ENCODE results near the gene MAP3K6. TPM values are rescaled to one million over a fixed set of nuclear protein-coding genes. Genes with fewer than 3 reads are reported as not detected.
"Not testable (repeated sequence)": the region's sequence is repeated elsewhere in the genome, so short reads cannot be mapped to it uniquely, and the experiment has no call there.

MAP3K6 gene
- 15.2 and 18.8 TPM in 2 replicates for total RNA-seq (2014; rRNA removed; shearing (Covaris generic); ENCODE audit: low replicate concordance)

DNA sequence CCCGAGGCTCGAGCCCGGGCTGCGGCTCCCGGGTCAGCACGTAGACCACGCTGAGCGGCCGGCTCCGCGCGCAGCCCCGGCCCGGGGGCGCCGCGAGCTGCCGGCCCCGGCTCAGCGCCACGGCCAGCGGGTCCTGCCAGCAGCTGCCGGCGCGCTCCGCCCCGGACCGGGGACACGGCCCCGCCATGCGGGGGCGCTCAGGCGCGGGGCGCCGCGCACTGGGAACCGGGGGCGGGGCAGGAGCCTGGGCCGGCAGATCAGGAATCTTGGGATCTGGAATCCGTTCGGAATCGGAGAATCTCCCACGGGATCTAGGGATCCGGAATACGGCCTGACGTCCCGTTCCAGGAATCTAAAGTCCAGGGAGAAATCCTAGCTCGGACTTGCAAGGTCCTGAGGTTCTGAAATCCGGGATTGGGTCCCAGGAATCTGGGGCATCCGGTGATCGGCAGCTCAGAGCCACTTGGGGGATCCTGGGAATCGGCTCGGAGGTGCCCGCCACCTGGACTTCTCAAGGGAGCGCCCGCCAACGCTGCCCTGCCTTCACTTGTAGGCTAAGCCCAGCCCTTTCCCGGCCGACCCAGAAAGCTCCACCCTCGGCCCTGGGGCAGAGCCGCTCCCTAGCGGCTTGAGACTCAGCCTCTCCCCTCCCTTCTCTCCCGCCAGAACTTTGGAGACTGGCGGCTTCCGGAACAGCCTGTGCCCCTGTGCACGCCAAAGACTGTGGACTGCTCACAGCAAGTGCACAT is at the start of gene MAP3K6:
MAP3K6 (minus strand) TSS at position 551 of the 749 bp plus-strand sequence; CDS start at position 187, 364 bp downstream.
- in situ Hi-C loops (cut with HindIII; ENCODE audit: low pct_unique_long_range_greater_than_20kb, low sequenced_read_pairs), result no loop called here
- peak; percentile 78 for DNase-seq (ENCODE audit: low read depth)

DNA sequence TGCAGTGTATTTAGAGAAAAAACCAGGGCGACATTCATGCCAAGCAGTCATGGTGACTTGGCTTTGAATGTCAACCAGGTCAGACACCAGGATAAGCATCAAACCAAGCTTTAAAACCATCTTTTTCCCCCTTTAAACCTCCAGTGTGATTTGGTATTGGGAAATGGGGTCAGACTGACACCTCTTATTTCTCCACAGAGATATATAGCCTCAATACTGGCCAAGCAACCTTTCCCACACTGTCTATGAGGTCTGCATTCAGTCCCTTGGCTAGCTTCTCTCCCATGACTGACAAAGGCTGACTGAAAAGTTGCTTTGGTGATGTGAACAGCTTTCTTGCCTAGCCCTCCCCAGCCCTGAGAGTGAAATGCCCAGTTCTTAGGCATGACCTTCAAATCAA is 47.3 kb upstream of the MAP3K6 start:
- in situ Hi-C loops (cut with HindIII; ENCODE audit: low pct_unique_long_range_greater_than_20kb, low sequenced_read_pairs), result no loop called here

DNA sequence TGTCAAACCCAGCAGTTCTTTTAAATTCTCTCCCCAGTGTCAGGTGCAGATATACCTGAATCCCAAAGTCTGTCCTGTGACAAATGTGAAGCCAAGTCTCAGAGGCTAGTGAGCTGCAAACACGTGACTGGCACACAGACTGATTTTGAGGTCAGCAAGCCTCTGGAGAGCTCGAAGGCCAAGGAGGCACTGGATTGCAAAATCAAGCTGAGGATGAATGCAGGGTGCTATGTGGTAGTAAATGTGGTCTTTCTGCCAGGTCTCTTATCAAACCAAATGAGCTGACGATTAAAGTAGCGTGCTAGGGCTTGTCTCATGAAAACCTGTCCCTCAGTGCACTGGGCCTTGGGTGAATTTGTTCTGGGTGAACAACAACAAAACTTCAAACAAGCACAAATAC is 46.2 kb upstream of the MAP3K6 start:
- in situ Hi-C loops (cut with HindIII; ENCODE audit: low pct_unique_long_range_greater_than_20kb, low sequenced_read_pairs), result no loop called here
- DNase-seq (ENCODE audit: low read depth), result no peak

More for the DNA sequence above, 47.3 kb upstream of the MAP3K6 start:
- DNase-seq (ENCODE audit: low read depth), result no peak

- DNase-seq (ENCODE audit: low read depth), result no peak
- in situ Hi-C loops (cut with HindIII; ENCODE audit: low pct_unique_long_range_greater_than_20kb, low sequenced_read_pairs), result no loop called here
Observed at GRCh38 chr1:27412502-27412901, 45.7 kb upstream of the MAP3K6 start.

DNA sequence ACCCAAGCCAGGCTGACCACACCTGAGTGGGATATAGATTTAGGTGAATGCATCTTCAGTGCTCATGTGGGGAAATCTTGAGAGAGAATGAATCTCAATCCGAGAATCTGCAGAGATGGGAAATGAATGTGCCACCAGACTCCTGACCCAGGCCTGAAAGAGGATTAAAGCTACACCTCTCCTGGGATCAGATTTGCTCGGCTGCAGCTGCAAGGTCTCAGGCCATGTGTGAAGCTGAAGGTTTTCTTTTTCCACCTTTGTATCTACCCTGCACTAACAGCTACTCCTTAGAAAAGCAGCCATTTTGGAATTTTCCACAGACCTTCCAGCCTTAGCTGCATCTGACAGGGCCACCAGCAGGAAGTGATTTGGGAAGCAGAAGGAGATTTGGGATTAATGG is 43.9 kb upstream of the MAP3K6 start:
- in situ Hi-C loops (cut with HindIII; ENCODE audit: low pct_unique_long_range_greater_than_20kb, low sequenced_read_pairs), result no loop called here
- no peak for DNase-seq (ENCODE audit: low read depth)

DNA sequence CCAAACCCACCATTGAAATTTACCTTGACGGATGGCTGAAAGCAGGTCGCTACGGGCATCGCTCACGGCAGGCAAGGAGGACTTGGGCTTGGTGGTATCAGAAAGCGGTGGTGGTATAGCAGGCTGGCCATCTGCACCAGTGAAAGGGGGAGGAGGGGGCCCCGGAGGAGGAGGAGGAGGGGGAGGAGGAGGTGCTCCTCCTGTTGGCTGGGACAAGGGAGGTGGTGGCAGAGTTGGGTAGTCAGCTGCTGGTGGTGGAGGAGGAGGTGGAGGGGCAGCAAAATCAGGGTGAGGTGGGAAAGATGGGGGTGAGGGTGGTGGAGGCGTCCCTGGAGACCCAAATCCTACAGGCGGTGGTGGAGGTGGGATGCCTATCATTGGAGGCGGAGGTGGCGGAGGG is 42.9 kb upstream of the MAP3K6 start:
- DNase-seq (ENCODE audit: low read depth), result no peak
- in situ Hi-C loops (cut with HindIII; ENCODE audit: low pct_unique_long_range_greater_than_20kb, low sequenced_read_pairs), result no loop called here

DNA sequence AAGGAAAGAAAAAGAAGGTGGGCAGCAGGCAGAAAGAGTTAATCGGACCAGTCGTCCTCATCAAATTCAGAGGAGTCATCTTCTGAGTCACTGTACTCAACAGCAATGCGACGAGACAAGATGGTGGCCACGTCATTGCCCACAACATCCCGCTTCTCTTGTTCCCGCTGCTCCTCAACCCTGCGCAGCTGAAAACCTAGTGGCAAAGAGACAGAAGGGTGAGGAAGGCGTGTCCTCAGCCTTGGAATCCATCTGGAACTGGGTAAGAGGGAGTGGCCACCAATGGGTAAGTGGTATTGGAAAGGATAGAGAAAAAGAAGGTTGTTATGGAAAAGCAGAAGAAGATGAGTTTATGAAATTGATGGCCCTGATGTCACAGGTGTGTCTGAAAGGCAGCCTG is 41.4 kb upstream of the MAP3K6 start:
- DNase-seq (ENCODE audit: low read depth), result no peak
- in situ Hi-C loops (cut with HindIII; ENCODE audit: low pct_unique_long_range_greater_than_20kb, low sequenced_read_pairs), result no loop called here

GRCh38 chr1:27406791-27407190 is 40.0 kb upstream of the MAP3K6 start:
- in situ Hi-C loops (cut with HindIII; ENCODE audit: low pct_unique_long_range_greater_than_20kb, low sequenced_read_pairs); DNase-seq (ENCODE audit: low read depth): not testable (repeated sequence)

GRCh38 chr1:27406362-27406680 is 39.6 kb upstream of the MAP3K6 start:
- no peak for DNase-seq (ENCODE audit: low read depth)
- in situ Hi-C loops (cut with HindIII; ENCODE audit: low pct_unique_long_range_greater_than_20kb, low sequenced_read_pairs), result no loop called here

DNA sequence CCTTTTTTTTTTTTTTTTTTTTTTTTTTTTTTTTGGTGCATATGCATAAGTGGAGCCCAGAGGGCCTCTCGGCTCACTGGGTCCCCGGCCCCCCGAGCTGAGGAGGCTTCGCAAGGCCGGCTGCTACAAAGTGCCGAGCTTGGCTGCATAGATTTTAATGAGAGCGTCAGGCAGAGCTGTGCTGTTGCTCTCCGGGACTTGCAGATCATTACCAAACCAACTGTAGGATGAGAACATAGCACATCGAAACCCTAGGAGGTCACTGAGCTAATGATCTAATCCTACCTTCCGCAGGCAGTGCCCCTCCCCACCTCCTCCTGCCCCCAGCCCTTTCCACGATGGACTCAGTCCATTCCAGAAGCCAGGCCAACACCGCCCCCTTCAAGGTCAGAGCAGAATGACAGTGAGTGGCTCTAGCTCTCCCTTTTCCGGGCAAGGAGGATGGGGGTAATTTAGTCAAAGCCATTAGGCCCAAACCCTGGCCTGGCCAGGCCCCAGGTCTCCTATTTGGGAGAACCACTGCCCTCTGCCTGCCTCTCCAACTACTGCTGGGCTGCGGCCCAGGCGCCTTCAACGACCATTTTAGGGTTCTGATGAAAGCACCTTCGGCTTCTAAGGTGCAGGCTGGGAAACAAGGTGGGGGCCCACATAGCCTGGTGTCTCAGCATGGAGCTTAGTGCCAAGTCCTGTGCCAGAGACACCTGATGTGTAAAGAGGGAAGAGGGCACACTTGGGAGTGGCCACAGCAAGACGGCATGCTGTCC is 39.0 kb upstream of the MAP3K6 start:
- in situ Hi-C loops (cut with HindIII; ENCODE audit: low pct_unique_long_range_greater_than_20kb, low sequenced_read_pairs); DNase-seq (ENCODE audit: low read depth): not testable (repeated sequence)

DNA sequence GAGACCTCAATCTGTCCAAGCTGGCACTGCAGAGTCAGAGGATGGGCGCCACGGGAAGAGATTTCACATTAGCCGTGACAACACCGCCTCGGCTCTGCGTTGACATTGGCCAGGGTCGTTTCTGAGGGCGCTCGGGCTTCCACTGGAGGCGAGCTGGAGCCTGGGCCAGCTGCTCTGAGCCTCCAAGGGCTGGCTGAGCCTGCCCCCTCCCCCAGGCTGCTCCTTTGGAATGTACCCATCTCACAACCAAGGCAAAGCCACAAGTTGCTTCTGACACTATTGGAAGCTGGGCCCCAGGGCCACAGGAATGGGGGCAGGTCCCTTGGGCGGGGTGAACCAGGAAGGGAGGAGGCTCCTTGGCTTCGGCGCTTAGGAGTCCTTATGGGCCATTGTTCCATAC is 38.3 kb upstream of the MAP3K6 start:
- in situ Hi-C loops (cut with HindIII; ENCODE audit: low pct_unique_long_range_greater_than_20kb, low sequenced_read_pairs), result no loop called here
- DNase-seq (ENCODE audit: low read depth), result no peak

- no peak for DNase-seq (ENCODE audit: low read depth)
- in situ Hi-C loops (cut with HindIII; ENCODE audit: low pct_unique_long_range_greater_than_20kb, low sequenced_read_pairs), result no loop called here
Observed at GRCh38 chr1:27403931-27404330, 37.2 kb upstream of the MAP3K6 start.

DNA sequence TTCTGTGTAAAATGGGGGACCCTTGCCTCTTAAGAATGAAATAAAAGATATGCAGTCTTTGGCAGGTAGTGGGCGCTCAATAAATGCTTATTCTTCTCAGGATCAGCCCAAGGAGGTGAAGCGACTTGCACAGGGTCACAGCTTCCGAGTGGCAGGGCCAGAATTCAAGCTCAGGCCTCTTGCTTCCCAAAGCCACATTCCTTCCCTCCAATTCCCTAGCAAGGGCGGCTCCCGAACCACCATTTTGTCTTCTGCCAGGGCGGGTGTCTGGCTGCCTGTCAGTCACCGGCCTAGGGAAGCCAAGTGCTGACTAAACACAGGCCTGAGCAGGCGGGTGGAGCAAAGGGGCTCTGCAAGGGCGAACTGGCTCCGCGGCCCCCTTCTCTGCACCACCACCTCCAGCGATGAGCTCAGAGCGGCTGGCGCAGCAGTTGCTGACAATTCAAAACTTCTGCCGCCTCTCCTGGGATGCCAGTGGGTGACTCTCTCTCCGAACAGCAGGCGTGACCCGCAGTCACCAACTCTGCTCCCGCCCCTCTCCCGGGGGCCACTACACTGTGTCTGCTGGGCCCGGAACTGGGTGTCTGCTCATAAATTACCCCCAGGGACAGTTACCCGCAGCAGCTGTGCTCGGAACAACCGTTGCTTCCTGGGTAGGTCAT is 36.4 kb upstream of the MAP3K6 start:
- no peak for DNase-seq (ENCODE audit: low read depth)
- in situ Hi-C loops (cut with HindIII; ENCODE audit: low pct_unique_long_range_greater_than_20kb, low sequenced_read_pairs), result no loop called here

GRCh38 chr1:27402349-27402754 is 35.6 kb upstream of the MAP3K6 start:
- peak; percentile 39 for DNase-seq (ENCODE audit: low read depth)
- in situ Hi-C loops (cut with HindIII; ENCODE audit: low pct_unique_long_range_greater_than_20kb, low sequenced_read_pairs), result no loop called here

- in situ Hi-C loops (cut with HindIII; ENCODE audit: low pct_unique_long_range_greater_than_20kb, low sequenced_read_pairs), result no loop called here
- DNase-seq (ENCODE audit: low read depth), result no peak
Observed at GRCh38 chr1:27400963-27401341, 34.2 kb upstream of the MAP3K6 start.

- DNase-seq (ENCODE audit: low read depth), result no peak
- in situ Hi-C loops (cut with HindIII; ENCODE audit: low pct_unique_long_range_greater_than_20kb, low sequenced_read_pairs), result no loop called here
Observed at GRCh38 chr1:27400082-27400962, 33.6 kb upstream of the MAP3K6 start.

DNA sequence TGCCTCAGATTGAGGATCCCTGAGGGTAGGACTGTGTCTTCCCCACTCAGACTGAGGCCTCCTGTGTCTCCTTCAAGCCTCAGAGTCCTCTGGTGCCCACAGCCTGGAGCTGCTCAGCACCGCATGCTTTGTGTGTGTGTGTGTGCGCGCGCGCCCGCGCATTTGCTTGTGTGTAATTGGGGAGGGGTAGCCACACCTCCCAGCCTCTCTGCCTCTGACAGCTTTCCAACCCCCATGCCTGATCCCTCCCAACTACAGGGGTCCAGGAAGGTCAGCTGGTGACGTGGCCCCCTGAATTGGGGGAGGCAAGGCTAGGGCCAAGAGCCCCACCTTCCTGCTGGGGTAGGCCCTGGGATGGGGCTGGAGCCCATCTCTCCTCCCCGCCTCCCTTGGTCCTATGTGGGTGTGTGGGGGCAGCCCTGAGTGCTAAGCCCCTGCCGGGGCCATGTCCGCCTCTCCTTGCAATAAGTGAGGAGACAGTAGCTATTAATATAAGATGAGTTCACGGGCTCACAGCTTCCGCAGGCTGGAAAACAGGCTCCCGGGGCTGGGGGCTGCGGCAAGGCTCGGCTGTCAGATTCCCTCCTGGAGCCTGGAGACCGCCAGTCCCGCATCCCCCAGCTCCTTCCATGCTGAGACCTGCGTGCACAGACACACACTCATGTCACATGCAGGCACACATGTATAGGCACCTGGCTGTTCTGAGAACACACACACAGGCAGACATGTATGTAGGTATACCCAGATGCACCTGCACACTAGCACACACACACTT is 32.7 kb upstream of the MAP3K6 start:
- in situ Hi-C loops (cut with HindIII; ENCODE audit: low pct_unique_long_range_greater_than_20kb, low sequenced_read_pairs), result no loop called here
- DNase-seq (ENCODE audit: low read depth), result no peak

Data from Caki2 (cell line).